ENCODE results near the gene SIPA1L3. TPM values are rescaled to one million over a fixed set of nuclear protein-coding genes. Genes with fewer than 3 reads are reported as not detected.
A peak's percentile ranks its signal among the peaks of the same experiment; 100 is the strongest.

The SIPA1L3 gene
- total and polyA plus RNA-seq, 2 of the 13 experiments (the other 11 are each of a cell fraction or from before 2014, with no cell fraction given), result 5.5 to 7.7 TPM

DNA sequence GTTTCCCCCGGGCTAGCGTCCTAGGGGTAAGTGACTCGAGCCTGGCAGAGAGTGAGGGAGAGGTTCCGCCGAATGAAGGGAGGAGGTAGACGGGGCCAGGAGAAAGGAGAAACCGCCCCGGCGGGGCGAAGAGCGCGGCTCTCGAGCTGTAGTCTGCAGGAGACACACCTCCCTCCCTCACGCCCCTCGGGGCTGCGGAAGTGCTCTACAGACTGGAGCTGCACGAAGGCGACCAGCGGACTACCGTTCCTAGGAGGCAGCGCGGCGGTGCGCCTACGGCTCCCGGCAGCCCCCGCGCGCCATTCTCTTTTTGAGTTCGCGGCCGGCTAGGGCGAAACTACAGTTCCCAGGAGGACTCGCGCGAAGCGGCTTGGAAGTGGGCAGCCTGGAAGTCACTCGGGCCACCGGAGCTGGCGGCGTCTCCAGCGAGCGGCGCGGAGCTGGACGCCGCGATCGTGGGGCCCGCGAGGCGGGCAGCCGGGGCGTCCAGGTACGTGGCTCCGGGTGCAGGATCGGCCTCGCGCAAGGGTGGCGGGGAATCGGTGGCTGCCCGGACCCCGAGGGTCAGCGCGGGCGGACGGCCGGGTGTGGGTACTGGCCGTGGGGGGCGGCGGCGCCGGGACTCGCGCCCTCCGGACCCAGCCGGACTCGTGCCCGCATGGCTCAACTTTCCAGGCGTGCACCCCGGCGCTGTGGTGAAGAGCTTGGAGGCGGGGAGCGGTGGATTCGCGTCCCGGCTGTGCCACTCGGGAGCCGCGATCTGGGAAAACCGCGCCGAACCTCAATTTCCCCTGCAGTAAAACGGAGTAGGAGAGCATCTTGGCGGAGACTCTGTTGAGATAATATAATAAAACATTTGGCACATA lies at the start of gene SIPA1L3 (continued):
- TF ChIP-seq, protein P1, sequence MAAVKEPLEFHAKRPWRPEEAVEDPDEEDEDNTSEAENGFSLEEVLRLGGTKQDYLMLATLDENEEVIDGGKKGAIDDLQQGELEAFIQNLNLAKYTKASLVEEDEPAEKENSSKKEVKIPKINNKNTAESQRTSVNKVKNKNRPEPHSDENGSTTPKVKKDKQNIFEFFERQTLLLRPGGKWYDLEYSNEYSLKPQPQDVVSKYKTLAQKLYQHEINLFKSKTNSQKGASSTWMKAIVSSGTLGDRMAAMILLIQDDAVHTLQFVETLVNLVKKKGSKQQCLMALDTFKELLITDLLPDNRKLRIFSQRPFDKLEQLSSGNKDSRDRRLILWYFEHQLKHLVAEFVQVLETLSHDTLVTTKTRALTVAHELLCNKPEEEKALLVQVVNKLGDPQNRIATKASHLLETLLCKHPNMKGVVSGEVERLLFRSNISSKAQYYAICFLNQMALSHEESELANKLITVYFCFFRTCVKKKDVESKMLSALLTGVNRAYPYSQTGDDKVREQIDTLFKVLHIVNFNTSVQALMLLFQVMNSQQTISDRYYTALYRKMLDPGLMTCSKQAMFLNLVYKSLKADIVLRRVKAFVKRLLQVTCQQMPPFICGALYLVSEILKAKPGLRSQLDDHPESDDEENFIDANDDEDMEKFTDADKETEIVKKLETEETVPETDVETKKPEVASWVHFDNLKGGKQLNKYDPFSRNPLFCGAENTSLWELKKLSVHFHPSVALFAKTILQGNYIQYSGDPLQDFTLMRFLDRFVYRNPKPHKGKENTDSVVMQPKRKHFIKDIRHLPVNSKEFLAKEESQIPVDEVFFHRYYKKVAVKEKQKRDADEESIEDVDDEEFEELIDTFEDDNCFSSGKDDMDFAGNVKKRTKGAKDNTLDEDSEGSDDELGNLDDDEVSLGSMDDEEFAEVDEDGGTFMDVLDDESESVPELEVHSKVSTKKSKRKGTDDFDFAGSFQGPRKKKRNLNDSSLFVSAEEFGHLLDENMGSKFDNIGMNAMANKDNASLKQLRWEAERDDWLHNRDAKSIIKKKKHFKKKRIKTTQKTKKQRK (IDR thresholded peaks at IDR 0.05; ENCODE audit: low read length), result no peak
- no peak for TF ChIP-seq ZNF724P (CRISPR knock-in tag; IDR thresholded peaks at IDR 0.05; ENCODE audit: borderline replicate concordance)
- TF ChIP-seq ATRX (CRISPR knock-in tag; IDR thresholded peaks at IDR 0.05; ENCODE audit: borderline replicate concordance), result no peak
- TF ChIP-seq, protein P2, sequence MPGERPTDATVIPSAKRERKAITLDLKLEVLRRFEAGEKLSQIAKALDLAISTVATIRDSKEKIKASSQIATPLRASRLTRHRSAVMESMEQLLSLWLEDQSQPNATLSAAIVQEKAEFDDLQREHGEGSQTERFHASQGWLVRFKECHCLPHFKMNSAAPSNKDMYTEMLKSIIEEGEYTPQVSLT (CRISPR knock-in tag; IDR thresholded peaks at IDR 0.05; ENCODE audit: borderline replicate concordance, low read depth), result no peak
- TF ChIP-seq, protein P3, sequence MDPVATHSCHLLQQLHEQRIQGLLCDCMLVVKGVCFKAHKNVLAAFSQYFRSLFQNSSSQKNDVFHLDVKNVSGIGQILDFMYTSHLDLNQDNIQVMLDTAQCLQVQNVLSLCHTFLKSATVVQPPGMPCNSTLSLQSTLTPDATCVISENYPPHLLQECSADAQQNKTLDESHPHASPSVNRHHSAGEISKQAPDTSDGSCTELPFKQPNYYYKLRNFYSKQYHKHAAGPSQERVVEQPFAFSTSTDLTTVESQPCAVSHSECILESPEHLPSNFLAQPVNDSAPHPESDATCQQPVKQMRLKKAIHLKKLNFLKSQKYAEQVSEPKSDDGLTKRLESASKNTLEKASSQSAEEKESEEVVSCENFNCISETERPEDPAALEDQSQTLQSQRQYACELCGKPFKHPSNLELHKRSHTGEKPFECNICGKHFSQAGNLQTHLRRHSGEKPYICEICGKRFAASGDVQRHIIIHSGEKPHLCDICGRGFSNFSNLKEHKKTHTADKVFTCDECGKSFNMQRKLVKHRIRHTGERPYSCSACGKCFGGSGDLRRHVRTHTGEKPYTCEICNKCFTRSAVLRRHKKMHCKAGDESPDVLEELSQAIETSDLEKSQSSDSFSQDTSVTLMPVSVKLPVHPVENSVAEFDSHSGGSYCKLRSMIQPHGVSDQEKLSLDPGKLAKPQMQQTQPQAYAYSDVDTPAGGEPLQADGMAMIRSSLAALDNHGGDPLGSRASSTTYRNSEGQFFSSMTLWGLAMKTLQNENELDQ (CRISPR knock-in tag; IDR thresholded peaks at IDR 0.05; ENCODE audit: borderline replicate concordance), result no peak
- TF ChIP-seq ZNF777 (CRISPR knock-in tag; IDR thresholded peaks at IDR 0.05), result peak; percentile 55; the same call in 1 of the 2 replicates
- no peak for TF ChIP-seq ZNF441 (CRISPR knock-in tag; IDR thresholded peaks at IDR 0.05; ENCODE audit: borderline replicate concordance)
- no peak for TF ChIP-seq IRX3 (CRISPR knock-in tag; IDR thresholded peaks at IDR 0.05; ENCODE audit: borderline replicate concordance, low read depth)
- no peak for TF ChIP-seq KAT2B (IDR thresholded peaks at IDR 0.05; ENCODE audit: borderline replicate concordance, low read depth, low read length)
- TF ChIP-seq, protein P4, sequence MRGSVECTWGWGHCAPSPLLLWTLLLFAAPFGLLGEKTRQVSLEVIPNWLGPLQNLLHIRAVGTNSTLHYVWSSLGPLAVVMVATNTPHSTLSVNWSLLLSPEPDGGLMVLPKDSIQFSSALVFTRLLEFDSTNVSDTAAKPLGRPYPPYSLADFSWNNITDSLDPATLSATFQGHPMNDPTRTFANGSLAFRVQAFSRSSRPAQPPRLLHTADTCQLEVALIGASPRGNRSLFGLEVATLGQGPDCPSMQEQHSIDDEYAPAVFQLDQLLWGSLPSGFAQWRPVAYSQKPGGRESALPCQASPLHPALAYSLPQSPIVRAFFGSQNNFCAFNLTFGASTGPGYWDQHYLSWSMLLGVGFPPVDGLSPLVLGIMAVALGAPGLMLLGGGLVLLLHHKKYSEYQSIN (CRISPR knock-in tag; IDR thresholded peaks at IDR 0.05; ENCODE audit: borderline replicate concordance), result no peak
- TF ChIP-seq DNMT1 (CRISPR knock-in tag; IDR thresholded peaks at IDR 0.05), result no peak
- TF ChIP-seq, protein P5, sequence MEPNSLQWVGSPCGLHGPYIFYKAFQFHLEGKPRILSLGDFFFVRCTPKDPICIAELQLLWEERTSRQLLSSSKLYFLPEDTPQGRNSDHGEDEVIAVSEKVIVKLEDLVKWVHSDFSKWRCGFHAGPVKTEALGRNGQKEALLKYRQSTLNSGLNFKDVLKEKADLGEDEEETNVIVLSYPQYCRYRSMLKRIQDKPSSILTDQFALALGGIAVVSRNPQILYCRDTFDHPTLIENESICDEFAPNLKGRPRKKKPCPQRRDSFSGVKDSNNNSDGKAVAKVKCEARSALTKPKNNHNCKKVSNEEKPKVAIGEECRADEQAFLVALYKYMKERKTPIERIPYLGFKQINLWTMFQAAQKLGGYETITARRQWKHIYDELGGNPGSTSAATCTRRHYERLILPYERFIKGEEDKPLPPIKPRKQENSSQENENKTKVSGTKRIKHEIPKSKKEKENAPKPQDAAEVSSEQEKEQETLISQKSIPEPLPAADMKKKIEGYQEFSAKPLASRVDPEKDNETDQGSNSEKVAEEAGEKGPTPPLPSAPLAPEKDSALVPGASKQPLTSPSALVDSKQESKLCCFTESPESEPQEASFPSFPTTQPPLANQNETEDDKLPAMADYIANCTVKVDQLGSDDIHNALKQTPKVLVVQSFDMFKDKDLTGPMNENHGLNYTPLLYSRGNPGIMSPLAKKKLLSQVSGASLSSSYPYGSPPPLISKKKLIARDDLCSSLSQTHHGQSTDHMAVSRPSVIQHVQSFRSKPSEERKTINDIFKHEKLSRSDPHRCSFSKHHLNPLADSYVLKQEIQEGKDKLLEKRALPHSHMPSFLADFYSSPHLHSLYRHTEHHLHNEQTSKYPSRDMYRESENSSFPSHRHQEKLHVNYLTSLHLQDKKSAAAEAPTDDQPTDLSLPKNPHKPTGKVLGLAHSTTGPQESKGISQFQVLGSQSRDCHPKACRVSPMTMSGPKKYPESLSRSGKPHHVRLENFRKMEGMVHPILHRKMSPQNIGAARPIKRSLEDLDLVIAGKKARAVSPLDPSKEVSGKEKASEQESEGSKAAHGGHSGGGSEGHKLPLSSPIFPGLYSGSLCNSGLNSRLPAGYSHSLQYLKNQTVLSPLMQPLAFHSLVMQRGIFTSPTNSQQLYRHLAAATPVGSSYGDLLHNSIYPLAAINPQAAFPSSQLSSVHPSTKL (CRISPR knock-in tag; IDR thresholded peaks at IDR 0.05), result peak; percentile 34; the same call in 1 of the 2 replicates
- no peak for TF ChIP-seq PCBP2 (optimal IDR thresholded peaks at IDR 0.05; ENCODE audit: low read depth, low read length, poor library complexity, severe bottlenecking)
- no peak for TF ChIP-seq SP140L (CRISPR knock-in tag; IDR thresholded peaks at IDR 0.05; ENCODE audit: borderline replicate concordance)
- no peak for TF ChIP-seq ZNF543 (CRISPR knock-in tag; IDR thresholded peaks at IDR 0.05)
